ENCODE results near the gene ARMH4. TPM values are rescaled to one million over a fixed set of nuclear protein-coding genes. Genes with fewer than 3 reads are reported as not detected.

Gene ARMH4
- total and polyA plus RNA-seq, 10 of the 15 experiments (the other 5 are each of a cell fraction or from before 2014, with no cell fraction given) = 0.50 to 0.97 (median 0.60) TPM; not detected in 7

GRCh38 chr14:58130116-58130782 lies 21.8 kb downstream of the ARMH4 start (continued):
- TF ChIP-seq E2F4 (IDR thresholded peaks at IDR 0.05; ENCODE audit: low read depth, low read length) = no peak
- TF ChIP-seq CEBPB (IDR thresholded peaks at IDR 0.05; ENCODE audit: borderline replicate concordance in 1 of 2, low read depth in 2 of 2, low read length in 2 of 2) = no peak
- no peak for TF ChIP-seq MLLT1 (IDR thresholded peaks at IDR 0.05)
- TF ChIP-seq CBX3 (IDR thresholded peaks at IDR 0.05; ENCODE audit: borderline replicate concordance, low read depth) = no peak
- TF ChIP-seq DPF2 (IDR thresholded peaks at IDR 0.05) = no peak
- TF ChIP-seq NFYB (IDR thresholded peaks at IDR 0.05; ENCODE audit: insufficient read depth, low read depth, low read length) = no peak
- TF ChIP-seq ZZZ3 (IDR thresholded peaks at IDR 0.05; ENCODE audit: control insufficient read depth, insufficient read length, low read depth) = no peak

GRCh38 chr14:58129208-58129607 lies 22.8 kb downstream of the ARMH4 start:
- Histone ChIP-seq H3K4me1 (ENCODE audit: control insufficient read depth, insufficient read depth, low read length) (no peaks in the 10 kb centered on the region), H3K79me2 (ENCODE audit: control insufficient read depth, insufficient read depth, low read length) (no peaks in the 10 kb centered on the region), H3K9me3 (replicated peaks; ENCODE audit: control insufficient read depth, insufficient read depth, low read length) (no peaks in the 10 kb centered on the region), H2AFZ (ENCODE audit: control insufficient read depth, low read depth, low read length) (no peak overlapping the region), H3K9ac (ENCODE audit: control insufficient read depth, insufficient read depth, low read length) (no peak overlapping the region), H3K4me3 (no peak overlapping the region), H4K20me1 (ENCODE audit: control insufficient read depth, insufficient read depth) (no peaks in the 10 kb centered on the region), H3K36me3 (ENCODE audit: control insufficient read depth in 2 of 2, insufficient read depth in 2 of 2, low read length in 1 of 2) (no peaks in the 10 kb centered on the region), H3K27ac (ENCODE audit: control insufficient read depth, insufficient read depth) (no peak overlapping the region), H3K27me3 (replicated peaks in 1 of 2; ENCODE audit: control insufficient read depth in 2 of 2, insufficient read depth in 2 of 2, low read length in 1 of 2) (no peaks in the 10 kb centered on the region), H3K4me2 (ENCODE audit: control insufficient read depth, insufficient read depth) (no peak overlapping the region)
- DNase-seq (ENCODE audit: low read depth, low spot score) (no peak), FAIRE-seq (no peak), ATAC-seq (no peak)
- no TSS peak for BruUV-seq (replicated peaks)
- intact Hi-C loops (cut with micrococcal nuclease; ENCODE audit: unreplicated experiment) = no loop called here
- WGBS (ENCODE audit: insufficient coverage, insufficient replicate concordance, low lambda C conversion rate, missing lambda C conversion rate) = 62% methylated on average over 4 of the region's 4 CpGs
- ChIA-PET SMC1A (ENCODE audit: uncharacterized antibody, unreplicated experiment) (no interaction called here), RAD21 (ENCODE audit: unreplicated experiment) (no interaction called here), CTCF (no interaction called here), POLR2A (no interaction called here)
- TF ChIP-seq CTCF (IDR thresholded peaks at IDR 0.05 in 2 of 3, conservative IDR thresholded peaks at IDR 0.05 in 1 of 3; ENCODE audit: control insufficient read depth in 2 of 3, extremely low read depth in 1 of 3, insufficient read depth in 1 of 3, low read depth in 3 of 3, low read length in 3 of 3) (no peak), SMAD5 (IDR thresholded peaks at IDR 0.05; ENCODE audit: low read depth) (no peak), SPI1 (IDR thresholded peaks at IDR 0.05; ENCODE audit: borderline replicate concordance, insufficient read depth, low read depth, low read length) (no peak), ATF7 (IDR thresholded peaks at IDR 0.05; ENCODE audit: low read depth) (no peak), SMARCA5 (IDR thresholded peaks at IDR 0.05) (no peak), LARP7 (IDR thresholded peaks at IDR 0.05) (no peak), RAD51 (IDR thresholded peaks at IDR 0.05) (no peak)
- in situ Hi-C loops (cut with MboI) = no loop called here
